ENCODE data around the gene NUDT8. TPM values are rescaled to one million over a fixed set of nuclear protein-coding genes. Genes with fewer than 3 reads are reported as not detected.

Gene NUDT8
- total RNA-seq, 1 experiment from 2014 or later: 13.2 TPM

GRCh38 chr11:67640758-67641337, 11.1 kb upstream of the NUDT8 start:
- Histone ChIP-seq H3K27ac (ENCODE audit: low read length) (no peak overlapping the region), H3K4me1 (ENCODE audit: control insufficient read depth, insufficient read depth, low read length) (no peaks in the 10 kb centered on the region), H3K4me3 (ENCODE audit: low read depth in 2 of 2, low read length in 2 of 2) (no peak overlapping the region), H3K27me3 (ENCODE audit: control insufficient read depth, insufficient read depth, low read length) (no peaks in the 10 kb centered on the region), H3K36me3 (ENCODE audit: control insufficient read depth, insufficient read depth, low read length) (no peaks in the 10 kb centered on the region), H3K9me3 (ENCODE audit: control insufficient read depth, insufficient read depth, low read depth, low read length) (no peaks in the 10 kb centered on the region)
- DNase-seq (ENCODE audit: low read depth, low spot score) (no peak), ATAC-seq (no peak)
- in situ Hi-C loops (cut with HindIII; ENCODE audit: low pct_unique_long_range_greater_than_20kb, low sequenced_read_pairs) (no loop called here), intact Hi-C loops (cut with micrococcal nuclease; ENCODE audit: unreplicated experiment) (loop anchor here (10.0 kb wide), 1 partner anchor 64 kb away; no protein-coding TSS in a partner anchor)
- no peak for TF ChIP-seq REST (IDR thresholded peaks at IDR 0.05; ENCODE audit: insufficient read depth in 1 of 2, low read depth in 2 of 2, low read length in 1 of 2)
- TF ChIP-seq SIN3A (IDR thresholded peaks at IDR 0.05; ENCODE audit: borderline replicate concordance, insufficient read depth, low read depth, low read length): no peak
- no peak for TF ChIP-seq POLR2AphosphoS5 (IDR thresholded peaks at IDR 0.05; ENCODE audit: low read depth, low read length)
- TF ChIP-seq, protein P1, sequence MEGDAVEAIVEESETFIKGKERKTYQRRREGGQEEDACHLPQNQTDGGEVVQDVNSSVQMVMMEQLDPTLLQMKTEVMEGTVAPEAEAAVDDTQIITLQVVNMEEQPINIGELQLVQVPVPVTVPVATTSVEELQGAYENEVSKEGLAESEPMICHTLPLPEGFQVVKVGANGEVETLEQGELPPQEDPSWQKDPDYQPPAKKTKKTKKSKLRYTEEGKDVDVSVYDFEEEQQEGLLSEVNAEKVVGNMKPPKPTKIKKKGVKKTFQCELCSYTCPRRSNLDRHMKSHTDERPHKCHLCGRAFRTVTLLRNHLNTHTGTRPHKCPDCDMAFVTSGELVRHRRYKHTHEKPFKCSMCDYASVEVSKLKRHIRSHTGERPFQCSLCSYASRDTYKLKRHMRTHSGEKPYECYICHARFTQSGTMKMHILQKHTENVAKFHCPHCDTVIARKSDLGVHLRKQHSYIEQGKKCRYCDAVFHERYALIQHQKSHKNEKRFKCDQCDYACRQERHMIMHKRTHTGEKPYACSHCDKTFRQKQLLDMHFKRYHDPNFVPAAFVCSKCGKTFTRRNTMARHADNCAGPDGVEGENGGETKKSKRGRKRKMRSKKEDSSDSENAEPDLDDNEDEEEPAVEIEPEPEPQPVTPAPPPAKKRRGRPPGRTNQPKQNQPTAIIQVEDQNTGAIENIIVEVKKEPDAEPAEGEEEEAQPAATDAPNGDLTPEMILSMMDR (IDR thresholded peaks at IDR 0.05): no peak
- TF ChIP-seq TCF7L2 (IDR thresholded peaks at IDR 0.05; ENCODE audit: low read depth, low read length): no peak
- ChIA-PET POLR2A (no interaction called here), CTCF (no interaction called here)
- BruUV-seq (replicated peaks): no TSS peak

- Histone ChIP-seq H3K9me3 (ENCODE audit: control insufficient read depth, insufficient read depth, low read depth, low read length) (no peaks in the 10 kb centered on the region), H3K36me3 (ENCODE audit: control insufficient read depth, insufficient read depth, low read length) (no peaks in the 10 kb centered on the region), H3K27me3 (ENCODE audit: control insufficient read depth, insufficient read depth, low read length) (no peaks in the 10 kb centered on the region), H3K27ac (ENCODE audit: low read length) (no peak overlapping the region), H3K4me1 (ENCODE audit: control insufficient read depth, insufficient read depth, low read length) (no peaks in the 10 kb centered on the region), H3K4me3 (ENCODE audit: low read depth in 2 of 2, low read length in 2 of 2) (no peak overlapping the region)
- no peak for DNase-seq (ENCODE audit: low read depth, low spot score)
- in situ Hi-C loops (cut with HindIII; ENCODE audit: low pct_unique_long_range_greater_than_20kb, low sequenced_read_pairs): no loop called here
- TF ChIP-seq, protein P1 (IDR thresholded peaks at IDR 0.05): peak; percentile 96
- TF ChIP-seq TCF7L2 (IDR thresholded peaks at IDR 0.05; ENCODE audit: low read depth, low read length): no peak
- CTCF ChIA-PET: no interaction called here
- intact Hi-C loops (cut with micrococcal nuclease; ENCODE audit: unreplicated experiment): loop anchor here (10.0 kb wide), 1 partner anchor 65 kb away; no protein-coding TSS in a partner anchor
- ATAC-seq: peak; percentile 90
- BruUV-seq (replicated peaks): no TSS peak
- POLR2A ChIA-PET: no interaction called here
These were observed 10.5 kb upstream of the NUDT8 start for GRCh38 chr11:67640021-67640757.
